Liver (tissue), 9 donors: ENCODE data around the gene SDR9C7. TPM values are rescaled to one million over a fixed set of nuclear protein-coding genes. Genes with fewer than 3 reads are reported as not detected.
"Not testable (repeated sequence)": the region's sequence is repeated elsewhere in the genome, so short reads cannot be mapped to it uniquely, and the experiment has no call there.

Source experiments
- DNase-seq: peaks from one replicate; pipeline ENCODE4 v3.0.0-alpha.2; 2017; ENCODE audit warnings: low spot score
- H3K27ac ChIP-seq, 2 donors: one replicate each; pipeline ENCODE4 v1.7.0; 2013; ENCODE audit warnings: inconsistent platforms in 2 of 2, low read length in 2 of 2, control low read depth in 1 of 2, low read depth in 1 of 2, mild to moderate bottlenecking in 1 of 2
- H3K27me3 ChIP-seq, 4 donors: one replicate each; pipeline versions ENCODE4 v1.6.1 to v1.7.0; 2013; ENCODE audit warnings: low read length in 3 of 4, inconsistent platforms in 1 of 4, mild to moderate bottlenecking in 1 of 4, moderate library complexity in 1 of 4; ENCODE audit not compliant: control insufficient read depth in 4 of 4, insufficient read depth in 4 of 4
- H3K36me3 ChIP-seq, 4 donors: one replicate each; pipeline versions ENCODE4 v1.6.1 to v1.7.0; 2013; ENCODE audit warnings: low read length in 3 of 4, mild to moderate bottlenecking in 3 of 4, low read depth in 1 of 4, moderate library complexity in 1 of 4; ENCODE audit not compliant: control insufficient read depth in 4 of 4, insufficient read depth in 3 of 4
- H3K4me1 ChIP-seq, 4 donors: one replicate each; pipeline versions ENCODE4 v1.6.1 to v1.7.0; 2013; ENCODE audit warnings: low read length in 3 of 4, mild to moderate bottlenecking in 3 of 4, moderate library complexity in 1 of 4; ENCODE audit not compliant: control insufficient read depth in 4 of 4, insufficient read depth in 4 of 4
- H3K4me3 ChIP-seq, 3 donors: one replicate each; pipeline versions ENCODE4 v1.6.1 to v1.7.0; 2013; ENCODE audit warnings: low read length in 3 of 3, control low read depth in 1 of 3, low read depth in 1 of 3, mild to moderate bottlenecking in 1 of 3
- H3K9ac ChIP-seq, 2 donors: one replicate each; pipeline ENCODE4 v1.7.0; 2013; ENCODE audit warnings: low read length in 2 of 2, mild to moderate bottlenecking in 2 of 2, moderate library complexity in 2 of 2, control low read depth in 1 of 2, low read depth in 1 of 2
- H3K9me3 ChIP-seq, 4 donors: one replicate each; pipeline versions ENCODE4 v1.6.1 to v1.7.0; 2013; ENCODE audit warnings: low read length in 3 of 4; ENCODE audit not compliant: control insufficient read depth in 4 of 4
- ATF3 ChIP-seq: IDR thresholded peaks from 2 replicates; pipeline ENCODE4 v1.6.1; 2016; ENCODE audit warnings: antibody characterized with exemption
- CTCF ChIP-seq: fragments of 150-350 bp; IDR thresholded peaks from 2 replicates; pipeline ENCODE4 v1.5.1; 2017; ENCODE audit warnings: improper control_type of control experiment, low read depth, low read length; ENCODE audit not compliant: missing input control
- EGR1 ChIP-seq, 2 donors: IDR thresholded peaks; 2 replicates each; pipeline ENCODE4 v1.6.1; 2016 to 2018; ENCODE audit warnings: antibody characterized with exemption in 2 of 2, low read depth in 2 of 2
- FOXA1 ChIP-seq: IDR thresholded peaks from 2 replicates; pipeline ENCODE4 v1.6.1; 2016; ENCODE audit warnings: antibody characterized with exemption
- FOXA2 ChIP-seq: IDR thresholded peaks from 2 replicates; pipeline ENCODE4 v1.6.1; 2016; ENCODE audit warnings: antibody characterized with exemption
- GABPA ChIP-seq, 2 donors: IDR thresholded peaks in 1 of 2; conservative IDR thresholded peaks in 1 of 2; 2 replicates each; pipeline ENCODE4 v1.6.1; 2016; ENCODE audit warnings: antibody characterized with exemption in 2 of 2, mild to moderate bottlenecking in 1 of 2, moderate library complexity in 1 of 2
- HNF4A ChIP-seq, 2 donors: conservative IDR thresholded peaks; 2 replicates each; pipeline ENCODE4 v1.6.1; 2016; ENCODE audit warnings: antibody characterized with exemption in 2 of 2, mild to moderate bottlenecking in 2 of 2
- HNF4G ChIP-seq: IDR thresholded peaks from 2 replicates; pipeline ENCODE4 v1.6.1; 2016; ENCODE audit warnings: antibody characterized with exemption
- JUND ChIP-seq, 2 donors: IDR thresholded peaks; 2 replicates each; pipeline ENCODE4 v1.6.1; 2016; ENCODE audit warnings: antibody characterized with exemption in 2 of 2
- MAX ChIP-seq: IDR thresholded peaks from 2 replicates; pipeline ENCODE4 v1.6.1; 2016; ENCODE audit warnings: antibody characterized with exemption
- NR2F2 ChIP-seq: IDR thresholded peaks from 2 replicates; pipeline ENCODE4 v1.6.1; 2016; ENCODE audit warnings: antibody characterized with exemption
- RAD21 ChIP-seq, 2 donors: IDR thresholded peaks; 2 replicates each; pipeline ENCODE4 v1.6.1; 2016; ENCODE audit warnings: antibody characterized with exemption in 2 of 2, mild to moderate bottlenecking in 2 of 2
- REST ChIP-seq: IDR thresholded peaks from 2 replicates; pipeline ENCODE4 v1.6.1; 2016; ENCODE audit warnings: antibody characterized with exemption, mild to moderate bottlenecking
- RXRA ChIP-seq, 2 donors: IDR thresholded peaks; 2 replicates each; pipeline ENCODE4 v1.6.1; 2017 to 2018; ENCODE audit warnings: antibody characterized with exemption in 2 of 2, mild to moderate bottlenecking in 1 of 2
- SP1 ChIP-seq: IDR thresholded peaks from 2 replicates; pipeline ENCODE4 v1.6.1; 2018; ENCODE audit warnings: antibody characterized with exemption, mild to moderate bottlenecking
- TAF1 ChIP-seq: conservative IDR thresholded peaks from 2 replicates; pipeline ENCODE4 v1.6.1; 2016; ENCODE audit warnings: antibody characterized with exemption, mild to moderate bottlenecking
- YY1 ChIP-seq: IDR thresholded peaks from 2 replicates; pipeline ENCODE4 v1.6.1; 2016; ENCODE audit warnings: antibody characterized with exemption, mild to moderate bottlenecking
- WGBS: extraction: QIAGEN DNeasy Blood & Tissue Kit; methylation state at CpG from one replicate; pipeline ENCODE4 v1.1.7; 2013; 5-methylcytosine and 5-hydroxymethylcytosine counted together
- polyA plus RNA-seq, 2 donors: library from polyadenylated mRNA; stranded (reverse) in 1 of 2; unstranded in 1 of 2; fragments of 200-250 nt in 1 of 2; fragments of >200 nt in 1 of 2; fragmentation: Nextera tagmentation in 1 of 2; extraction: Ambion mirVana in 1 of 2; gene quantifications; one replicate each; pipeline versions ENCODE4 v1.2.1 to v1.2.3, GENCODE V29; 2013 to 2015
- total RNA-seq, 2 donors: library from RNA; depleted of rRNA; stranded (reverse); fragments of >200 nt; gene quantifications; one replicate each; pipeline ENCODE4 v1.2.3, GENCODE V29; 2014
- TF ChIP-seq, protein P1 (sequence below): IDR thresholded peaks from 2 replicates; pipeline ENCODE4 v1.6.1; 2016; ENCODE audit warnings: antibody characterized with exemption
- donor health status: healthy.
- donor health status: healthy.
- donor health status: healthy.
- donor health status: healthy.
- donor health status: healthy.

The SDR9C7 gene
- total and polyA plus RNA-seq, 4 donors = not detected

GRCh38 chr12:56978397-56979138 lies 44.4 kb upstream of the SDR9C7 start:
- peak overlapping the region; percentile 46 to 61 for H3K27ac ChIP-seq
- H3K36me3 ChIP-seq = no peaks in the 10 kb centered on the region
- no peak overlapping the region for H3K4me3 ChIP-seq
- WGBS = 50% methylated on average over 3 of the region's 3 CpGs
- no peaks in the 10 kb centered on the region for H3K27me3 ChIP-seq
- H3K4me1 ChIP-seq = peaks cover 2 to 15% (median 11%) of the 10 kb centered on the region in 4 donors
- H3K9me3 ChIP-seq = no peaks in the 10 kb centered on the region
- peak; percentile 16 for DNase-seq
- no peak overlapping the region for H3K9ac ChIP-seq
- TF ChIP-seq JUND (IDR thresholded peaks at IDR 0.05) = peak; percentile 20 to 42
- peak; percentile 55 to 65 for TF ChIP-seq HNF4A (conservative IDR thresholded peaks at IDR 0.05)
- no peak for TF ChIP-seq NR2F2
- TF ChIP-seq EGR1 (IDR thresholded peaks at IDR 0.05; ENCODE audit: low read depth in 2 of 2) = no peak
- TF ChIP-seq MAX = peak; percentile 36
- TF ChIP-seq TAF1 = no peak
- TF ChIP-seq RAD21 (IDR thresholded peaks at IDR 0.05) = peak; percentile 49 to 67
- no peak for TF ChIP-seq YY1
- peak; percentile 61 for TF ChIP-seq FOXA2
- TF ChIP-seq HNF4G = no peak
- TF ChIP-seq ATF3 = peak; percentile 80
- peak; percentile 72 for TF ChIP-seq FOXA1
- TF ChIP-seq REST = peak; percentile 36
- TF ChIP-seq, protein P1, sequence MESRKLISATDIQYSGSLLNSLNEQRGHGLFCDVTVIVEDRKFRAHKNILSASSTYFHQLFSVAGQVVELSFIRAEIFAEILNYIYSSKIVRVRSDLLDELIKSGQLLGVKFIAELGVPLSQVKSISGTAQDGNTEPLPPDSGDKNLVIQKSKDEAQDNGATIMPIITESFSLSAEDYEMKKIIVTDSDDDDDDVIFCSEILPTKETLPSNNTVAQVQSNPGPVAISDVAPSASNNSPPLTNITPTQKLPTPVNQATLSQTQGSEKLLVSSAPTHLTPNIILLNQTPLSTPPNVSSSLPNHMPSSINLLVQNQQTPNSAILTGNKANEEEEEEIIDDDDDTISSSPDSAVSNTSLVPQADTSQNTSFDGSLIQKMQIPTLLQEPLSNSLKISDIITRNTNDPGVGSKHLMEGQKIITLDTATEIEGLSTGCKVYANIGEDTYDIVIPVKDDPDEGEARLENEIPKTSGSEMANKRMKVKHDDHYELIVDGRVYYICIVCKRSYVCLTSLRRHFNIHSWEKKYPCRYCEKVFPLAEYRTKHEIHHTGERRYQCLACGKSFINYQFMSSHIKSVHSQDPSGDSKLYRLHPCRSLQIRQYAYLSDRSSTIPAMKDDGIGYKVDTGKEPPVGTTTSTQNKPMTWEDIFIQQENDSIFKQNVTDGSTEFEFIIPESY = no peak
- TF ChIP-seq CTCF = no peak
- TF ChIP-seq RXRA (IDR thresholded peaks at IDR 0.05) = peak; percentile 40 to 67
- TF ChIP-seq GABPA (IDR thresholded peaks at IDR 0.05 in 1 of 2, conservative IDR thresholded peaks at IDR 0.05 in 1 of 2) = no peak
- peak; percentile 40 for TF ChIP-seq SP1

DNA sequence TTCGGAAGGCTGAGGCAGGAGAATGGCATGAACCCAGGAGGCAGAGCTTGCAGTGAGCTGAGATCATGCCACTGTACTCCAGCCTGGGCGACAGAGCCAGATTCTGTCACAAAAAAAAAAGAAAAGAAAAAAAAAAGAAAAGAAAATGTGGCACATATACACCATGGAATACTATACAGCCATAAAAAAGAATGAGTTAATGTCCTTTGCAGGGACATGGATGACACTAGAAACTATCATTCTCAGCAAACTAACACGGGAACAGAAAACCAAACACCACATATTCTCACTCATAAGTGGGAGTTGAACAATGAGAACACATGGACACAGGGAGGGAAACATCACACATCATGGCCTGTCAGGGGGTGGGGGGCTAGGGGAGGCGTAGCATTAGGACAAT lies 43.2 kb upstream of the SDR9C7 start:
- not testable (repeated sequence) for H3K9ac ChIP-seq
- 92% methylated on average over 4 of the region's 4 CpGs for WGBS

GRCh38 chr12:56974224-56974623 lies 40.0 kb upstream of the SDR9C7 start:
- not testable (repeated sequence) for H3K36me3 ChIP-seq, DNase-seq, H3K27ac ChIP-seq, H3K9me3 ChIP-seq, H3K27me3 ChIP-seq, H3K9ac ChIP-seq, H3K4me3 ChIP-seq
- 90% methylated on average over 3 of the region's 3 CpGs for WGBS
- H3K4me1 ChIP-seq = peaks cover 2 to 14% (median 10%) of the 10 kb centered on the region in 4 donors

More for the DNA sequence above, 43.2 kb upstream of the SDR9C7 start:
- H3K36me3 ChIP-seq, H3K27ac ChIP-seq, H3K9me3 ChIP-seq, DNase-seq, H3K27me3 ChIP-seq, H3K4me3 ChIP-seq: not testable (repeated sequence)
- H3K4me1 ChIP-seq = peaks cover 2 to 15% (median 11%) of the 10 kb centered on the region in 4 donors

DNA sequence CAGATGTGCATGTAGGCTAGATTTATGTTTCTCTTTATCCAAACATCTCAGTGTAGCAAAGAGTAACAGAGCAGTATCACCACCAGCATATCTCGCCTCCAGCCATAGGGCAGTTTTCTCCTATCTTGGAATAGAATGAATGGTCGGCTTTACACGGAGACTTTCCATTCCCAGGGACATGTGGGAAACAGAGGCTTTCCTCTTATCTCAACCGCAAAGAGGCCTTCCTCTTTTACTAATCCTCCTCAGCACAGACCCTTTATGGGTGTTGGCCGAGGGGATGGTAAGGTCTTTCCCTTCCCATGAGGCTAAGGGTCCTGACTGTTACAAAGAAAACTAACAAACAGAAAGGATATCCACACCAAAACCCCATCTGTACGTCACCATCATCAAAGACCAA lies 34.7 kb upstream of the SDR9C7 start:
- H3K9ac ChIP-seq, H3K36me3 ChIP-seq, H3K27ac ChIP-seq, H3K9me3 ChIP-seq, H3K4me3 ChIP-seq, H3K27me3 ChIP-seq, DNase-seq, H3K4me1 ChIP-seq: not testable (repeated sequence)
- WGBS = 82% methylated on average over 6 of the region's 6 CpGs
